Smooth muscle cell (in vitro differentiated cells): ENCODE measurements around the gene PTP4A2. TPM values are rescaled to one million over a fixed set of nuclear protein-coding genes. Genes with fewer than 3 reads are reported as not detected.

Experiments used
- DNase-seq: peaks from one replicate; lab custom pipeline; 2025; ENCODE audit not compliant: unreplicated experiment; lab: John Stamatoyannopoulos, UW
- H2AFZ ChIP-seq: fragments of 200-600 bp; sonication (generic); 2 replicates; pipeline ENCODE4 v1.6.0; 2016; ENCODE audit warnings: antibody characterized with exemption, low read depth, mild to moderate bottlenecking
- H3F3A ChIP-seq: fragments of 200-600 bp; sonication (generic); 2 replicates; pipeline ENCODE4 v1.6.0; 2017; ENCODE audit warnings: antibody characterized with exemption, low read depth
- H3K27ac ChIP-seq: fragments of 200-600 bp; sonication (generic); 2 replicates; pipeline ENCODE4 v1.5.1; 2016; ENCODE audit warnings: low read depth, mild to moderate bottlenecking
- H3K27me3 ChIP-seq: fragments of 200-600 bp; sonication (generic); 2 replicates; pipeline ENCODE4 v1.6.1; 2016; ENCODE audit warnings: low read depth, mild to moderate bottlenecking
- H3K36me3 ChIP-seq: fragments of 200-600 bp; sonication (generic); 2 replicates; pipeline ENCODE4 v1.5.1; 2016; ENCODE audit warnings: low read depth
- H3K4me1 ChIP-seq: fragments of 200-600 bp; sonication (generic); 2 replicates; pipeline ENCODE4 v1.5.1; 2016; ENCODE audit warnings: low read depth
- H3K4me2 ChIP-seq: fragments of 200-600 bp; sonication (generic); 2 replicates; pipeline ENCODE4 v1.6.0; 2016; ENCODE audit warnings: mild to moderate bottlenecking
- H3K4me3 ChIP-seq: fragments of 200-600 bp; sonication (generic); 2 replicates; pipeline ENCODE4 v1.5.1; 2016; ENCODE audit warnings: mild to moderate bottlenecking
- H3K79me2 ChIP-seq: fragments of 200-600 bp; sonication (generic); 2 replicates; pipeline ENCODE4 v1.6.0; 2016; ENCODE audit warnings: low read depth, mild to moderate bottlenecking
- H3K9ac ChIP-seq: fragments of 200-600 bp; sonication (generic); 2 replicates; pipeline ENCODE4 v1.6.0; 2016; ENCODE audit warnings: low read depth
- H3K9me3 ChIP-seq: fragments of 200-600 bp; sonication (generic); replicated peaks from 2 replicates; pipeline ENCODE4 v1.5.1; 2016; ENCODE audit warnings: low read depth
- H4K20me1 ChIP-seq: fragments of 200-600 bp; sonication (generic); 2 replicates; pipeline ENCODE4 v1.6.0; 2016; ENCODE audit warnings: low read depth
- WGBS: methylation state at CpG from one replicate; pipeline ENCODE4 v1.1.7; 2016; ENCODE audit warnings: low lambda C conversion rate; 5-methylcytosine and 5-hydroxymethylcytosine counted together
- polyA plus RNA-seq: library from polyadenylated mRNA; unstranded; fragments of >200 nt; fragmentation: Nextera tagmentation; extraction: Ambion mirVana; gene quantifications from 2 replicates; pipeline ENCODE4 v1.2.1, GENCODE V29; 2016
- total RNA-seq: library from RNA; depleted of rRNA; stranded (reverse); fragments of >200 nt; gene quantifications from 2 replicates; pipeline ENCODE4 v1.2.3, GENCODE V29; 2014
- TF ChIP-seq, protein P1 (sequence below): fragments of 200-600 bp; sonication (generic); IDR thresholded peaks from 2 replicates; pipeline ENCODE4 v1.5.1; 2017; ENCODE audit warnings: borderline replicate concordance, mild to moderate bottlenecking, antibody characterized with exemption; ENCODE audit not compliant: insufficient read depth, poor library complexity, severe bottlenecking

Gene PTP4A2
- total and polyA plus RNA-seq, 2 experiments from 2014 or later: 334 to 460 TPM

DNA sequence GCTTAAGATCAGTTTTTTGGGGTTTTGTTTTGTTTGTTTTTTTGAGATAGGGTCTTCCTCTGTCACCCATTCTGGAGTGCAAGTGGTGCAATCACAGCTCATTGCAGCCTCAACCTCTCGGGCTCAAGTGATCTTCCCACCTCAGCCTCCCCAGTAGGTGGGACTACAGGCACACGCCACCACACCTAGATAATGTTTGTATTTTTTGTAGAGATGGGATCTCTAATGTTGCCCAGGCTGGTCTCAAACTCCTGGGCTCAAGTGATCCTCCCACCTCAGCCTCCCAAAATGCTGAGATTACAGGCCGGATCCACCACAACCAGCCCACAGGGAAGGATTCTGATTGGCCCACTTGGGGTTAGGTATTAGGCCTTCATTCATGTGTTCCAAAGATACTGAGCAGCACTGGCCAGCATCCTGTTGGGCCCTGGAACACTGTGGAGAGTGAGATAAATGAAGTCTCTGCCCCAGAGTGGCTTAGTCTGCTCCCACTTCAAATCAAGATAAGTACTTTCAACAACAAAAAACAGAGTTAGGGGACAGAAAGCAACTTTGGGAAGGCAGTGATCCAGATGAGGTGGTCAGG, 54.7 kb downstream of the PTP4A2 start:
- 84% methylated on average over 3 of the region's 3 CpGs for WGBS
- no peaks in the 10 kb centered on the region for H4K20me1 ChIP-seq
- no peak overlapping the region for H3K9ac ChIP-seq
- H3K27ac ChIP-seq: no peak overlapping the region
- H3K36me3 ChIP-seq: no peaks in the 10 kb centered on the region
- H2AFZ ChIP-seq: no peak overlapping the region
- no peaks in the 10 kb centered on the region for H3K9me3 ChIP-seq
- TF ChIP-seq, protein P1, sequence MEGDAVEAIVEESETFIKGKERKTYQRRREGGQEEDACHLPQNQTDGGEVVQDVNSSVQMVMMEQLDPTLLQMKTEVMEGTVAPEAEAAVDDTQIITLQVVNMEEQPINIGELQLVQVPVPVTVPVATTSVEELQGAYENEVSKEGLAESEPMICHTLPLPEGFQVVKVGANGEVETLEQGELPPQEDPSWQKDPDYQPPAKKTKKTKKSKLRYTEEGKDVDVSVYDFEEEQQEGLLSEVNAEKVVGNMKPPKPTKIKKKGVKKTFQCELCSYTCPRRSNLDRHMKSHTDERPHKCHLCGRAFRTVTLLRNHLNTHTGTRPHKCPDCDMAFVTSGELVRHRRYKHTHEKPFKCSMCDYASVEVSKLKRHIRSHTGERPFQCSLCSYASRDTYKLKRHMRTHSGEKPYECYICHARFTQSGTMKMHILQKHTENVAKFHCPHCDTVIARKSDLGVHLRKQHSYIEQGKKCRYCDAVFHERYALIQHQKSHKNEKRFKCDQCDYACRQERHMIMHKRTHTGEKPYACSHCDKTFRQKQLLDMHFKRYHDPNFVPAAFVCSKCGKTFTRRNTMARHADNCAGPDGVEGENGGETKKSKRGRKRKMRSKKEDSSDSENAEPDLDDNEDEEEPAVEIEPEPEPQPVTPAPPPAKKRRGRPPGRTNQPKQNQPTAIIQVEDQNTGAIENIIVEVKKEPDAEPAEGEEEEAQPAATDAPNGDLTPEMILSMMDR: no peak
- H3K4me2 ChIP-seq: no peak overlapping the region
- H3K27me3 ChIP-seq: no peaks in the 10 kb centered on the region
- no peaks in the 10 kb centered on the region for H3K4me1 ChIP-seq
- no peaks in the 10 kb centered on the region for H3F3A ChIP-seq
- no peak for DNase-seq
- H3K4me3 ChIP-seq: no peak overlapping the region
- no peaks in the 10 kb centered on the region for H3K79me2 ChIP-seq

DNA sequence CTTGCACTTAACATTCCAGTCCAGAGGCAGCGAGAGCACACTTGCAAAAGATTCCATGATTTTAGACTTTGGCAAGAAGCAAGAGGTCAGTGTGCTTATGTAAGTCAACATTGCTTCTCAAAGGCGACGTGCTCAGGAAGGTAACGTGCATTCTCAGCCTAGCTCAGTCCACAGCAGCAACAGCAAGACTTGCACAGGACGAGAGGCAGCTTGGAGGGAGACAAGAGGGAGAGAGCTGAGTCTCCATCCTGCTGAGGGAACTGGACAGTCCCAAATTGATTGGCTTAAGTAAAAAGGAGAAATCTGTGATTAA, 56.5 kb downstream of the PTP4A2 start:
- WGBS: 80% methylated on average over 5 of the region's 5 CpGs
- no peaks in the 10 kb centered on the region for H3K9me3 ChIP-seq
- H3K27me3 ChIP-seq: no peaks in the 10 kb centered on the region
- H3K4me3 ChIP-seq: no peak overlapping the region
- no peaks in the 10 kb centered on the region for H3K4me1 ChIP-seq
- H4K20me1 ChIP-seq: no peaks in the 10 kb centered on the region
- H3K9ac ChIP-seq: no peak overlapping the region
- H2AFZ ChIP-seq: no peak overlapping the region
- H3K36me3 ChIP-seq: no peaks in the 10 kb centered on the region
- no peak overlapping the region for H3K4me2 ChIP-seq
- DNase-seq: no peak
- H3F3A ChIP-seq: no peaks in the 10 kb centered on the region
- TF ChIP-seq, protein P1: no peak
- H3K27ac ChIP-seq: no peak overlapping the region
- H3K79me2 ChIP-seq: no peaks in the 10 kb centered on the region

DNA sequence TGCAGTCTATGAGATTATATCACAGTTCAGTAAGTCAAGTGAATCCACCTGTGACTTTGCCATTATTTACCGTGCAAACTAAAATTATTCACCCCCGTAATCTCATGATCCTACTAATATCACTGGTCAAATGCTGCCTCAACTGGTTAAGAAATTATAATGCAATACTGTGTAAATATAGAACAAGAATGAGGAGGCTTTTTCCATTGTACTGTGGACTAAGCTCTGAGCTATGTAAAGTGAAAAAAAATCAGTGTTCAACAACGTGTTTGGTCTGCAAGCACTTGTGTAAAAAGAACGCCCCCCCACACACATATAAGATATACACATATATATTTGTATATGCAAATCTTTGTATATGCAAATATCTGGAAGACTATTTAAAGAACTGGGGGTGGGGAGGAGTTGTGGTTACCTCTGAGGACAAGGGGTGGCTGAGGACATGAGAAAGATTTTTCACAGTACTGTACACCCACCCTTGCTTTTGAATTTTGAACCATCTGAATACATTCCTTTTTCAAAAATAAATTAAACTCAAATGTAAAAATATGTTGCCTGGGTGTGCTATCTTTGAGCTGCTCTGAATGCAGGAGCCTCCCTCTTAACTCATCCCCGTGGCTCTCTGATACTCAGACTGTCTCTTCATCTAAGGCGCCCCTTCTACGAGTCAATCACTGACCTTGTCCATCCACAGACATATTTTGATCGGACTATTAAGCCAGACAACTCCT, 57.0 kb downstream of the PTP4A2 start:
- no peak overlapping the region for H2AFZ ChIP-seq
- H3K4me1 ChIP-seq: no peaks in the 10 kb centered on the region
- H3K4me2 ChIP-seq: no peak overlapping the region
- TF ChIP-seq, protein P1: no peak
- H3K79me2 ChIP-seq: no peaks in the 10 kb centered on the region
- WGBS: 80% methylated on average over 8 of the region's 8 CpGs
- no peaks in the 10 kb centered on the region for H3K36me3 ChIP-seq
- H3F3A ChIP-seq: no peaks in the 10 kb centered on the region
- DNase-seq: no peak
- H3K27me3 ChIP-seq: no peaks in the 10 kb centered on the region
- H3K27ac ChIP-seq: no peak overlapping the region
- no peak overlapping the region for H3K4me3 ChIP-seq
- no peaks in the 10 kb centered on the region for H3K9me3 ChIP-seq
- H3K9ac ChIP-seq: no peak overlapping the region
- H4K20me1 ChIP-seq: no peaks in the 10 kb centered on the region
